ENCODE data around the gene MACROH2A2.
"Not testable (repeated sequence)": the region's sequence is repeated elsewhere in the genome, so short reads cannot be mapped to it uniquely, and the experiment has no call there.

Gene MACROH2A2

DNA sequence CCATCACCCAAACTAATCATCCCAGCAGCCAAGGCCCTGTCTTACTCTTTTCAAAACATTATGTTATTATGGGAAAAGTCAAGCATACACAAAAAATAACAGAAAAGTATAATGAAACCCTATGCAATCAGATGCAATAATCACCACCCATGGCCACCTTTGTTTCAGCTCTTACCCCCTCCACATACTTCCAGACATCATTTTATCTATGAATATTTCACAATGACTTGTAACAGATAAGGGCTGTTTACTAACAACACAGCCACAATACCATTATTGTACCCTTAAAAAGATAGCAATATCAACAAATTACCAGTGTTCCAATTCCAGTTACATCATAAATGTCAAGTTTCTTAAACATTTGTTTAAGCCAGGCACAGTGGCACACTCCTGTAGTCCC lies 44.8 kb downstream of the MACROH2A2 start:
- FAIRE-seq = no peak
- no peak for TF ChIP-seq CTCF (IDR thresholded peaks at IDR 0.05; ENCODE audit: insufficient read depth, missing control alignments)
- no peak for DNase-seq (ENCODE audit: insufficient read length, low spot score)

GRCh38 chr10:70098271-70098670 lies 45.6 kb downstream of the MACROH2A2 start:
- DNase-seq (ENCODE audit: insufficient read length, low spot score) (no peak), FAIRE-seq (no peak)
- no peak for TF ChIP-seq CTCF (IDR thresholded peaks at IDR 0.05; ENCODE audit: insufficient read depth, missing control alignments)

DNA sequence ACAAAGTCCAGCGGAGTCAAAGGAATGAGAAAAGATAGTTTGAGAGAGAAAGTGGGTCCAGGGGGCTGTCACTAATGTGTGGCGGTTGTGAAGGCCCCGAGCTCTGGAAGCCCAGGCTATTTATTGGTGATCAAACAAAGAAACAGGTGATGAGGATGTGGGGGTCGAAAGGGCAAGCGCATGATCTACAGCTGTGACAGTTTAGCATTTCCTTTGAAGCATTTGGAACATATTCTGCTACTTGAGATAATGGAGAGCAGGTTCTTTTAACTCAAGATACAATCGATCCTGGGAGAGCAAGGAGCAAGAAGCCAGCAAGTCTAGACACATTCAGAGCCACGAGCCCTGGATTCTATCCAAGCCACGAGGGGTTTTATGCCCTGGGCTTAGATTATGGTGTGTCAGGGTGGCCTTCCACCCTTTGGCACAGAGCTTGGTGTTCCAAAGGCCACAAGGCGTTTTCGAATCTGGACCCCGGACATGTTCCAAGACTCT lies 48.5 kb downstream of the MACROH2A2 start:
- DNase-seq (ENCODE audit: insufficient read length, low spot score); FAIRE-seq: not testable (repeated sequence)

DNA sequence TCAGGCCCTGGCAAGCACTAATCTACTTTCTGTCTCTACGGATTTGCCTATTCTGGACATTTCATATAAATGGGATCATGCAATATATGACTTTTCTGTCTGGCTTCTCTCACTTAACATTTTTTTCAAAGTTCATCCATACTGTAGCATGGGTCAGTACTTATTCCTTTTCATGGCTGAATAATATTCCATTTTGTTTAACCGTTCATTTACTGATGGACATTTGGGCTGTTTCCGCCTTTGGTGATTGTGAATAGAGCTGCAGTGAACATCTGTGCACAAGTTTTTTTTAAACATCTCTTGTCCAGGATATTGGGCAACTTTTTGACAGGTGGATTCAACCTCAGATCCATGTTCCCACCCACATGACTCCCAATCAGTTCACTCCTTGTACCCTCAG lies 49.0 kb downstream of the MACROH2A2 start:
- FAIRE-seq (no peak), DNase-seq (ENCODE audit: insufficient read length, low spot score) (no peak)
- TF ChIP-seq CTCF (IDR thresholded peaks at IDR 0.05; ENCODE audit: insufficient read depth, missing control alignments) = no peak

DNA sequence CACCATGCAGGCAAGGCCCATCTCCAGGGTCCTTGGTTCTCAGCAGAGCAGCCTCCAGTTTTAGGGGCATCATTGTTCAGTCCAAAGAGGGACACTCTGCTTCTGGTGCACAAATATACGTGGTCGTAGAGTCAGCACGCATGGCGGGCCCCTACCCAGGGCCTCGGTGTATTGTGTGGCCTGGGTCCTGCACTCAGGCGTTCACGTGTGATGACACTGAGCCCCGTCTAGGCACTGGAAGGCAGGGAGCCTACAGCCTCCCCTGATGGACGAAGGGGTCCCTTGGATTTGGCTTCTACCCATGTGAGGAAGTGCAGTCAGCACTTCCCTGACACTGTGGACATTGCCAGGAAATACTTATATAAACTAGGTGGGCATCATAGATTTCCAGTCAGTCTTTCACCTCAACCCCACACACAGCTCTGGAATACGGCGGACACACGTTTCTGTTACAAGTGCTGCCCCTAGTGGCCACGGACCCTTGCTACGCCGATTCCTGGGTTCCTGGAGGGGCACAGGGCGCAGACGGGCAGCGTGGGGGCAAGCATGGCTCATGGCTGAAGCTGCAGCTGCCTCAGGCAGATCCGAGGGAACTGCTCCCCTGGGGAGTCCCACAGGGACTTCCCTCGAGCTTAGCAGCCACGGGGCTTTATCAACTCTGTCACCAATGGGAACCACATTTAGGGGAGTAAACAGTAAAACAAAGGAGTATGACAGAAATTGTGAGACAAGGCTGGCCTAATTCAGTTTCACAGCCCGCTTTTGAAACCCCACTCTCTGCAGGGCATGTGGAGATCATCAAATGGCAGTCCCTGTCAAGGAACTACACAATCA lies 54.5 kb downstream of the MACROH2A2 start:
- FAIRE-seq (no peak), DNase-seq (ENCODE audit: insufficient read length, low spot score) (no peak)
- peak; percentile 50 for TF ChIP-seq CTCF (IDR thresholded peaks at IDR 0.05; ENCODE audit: insufficient read depth, missing control alignments)

DNA sequence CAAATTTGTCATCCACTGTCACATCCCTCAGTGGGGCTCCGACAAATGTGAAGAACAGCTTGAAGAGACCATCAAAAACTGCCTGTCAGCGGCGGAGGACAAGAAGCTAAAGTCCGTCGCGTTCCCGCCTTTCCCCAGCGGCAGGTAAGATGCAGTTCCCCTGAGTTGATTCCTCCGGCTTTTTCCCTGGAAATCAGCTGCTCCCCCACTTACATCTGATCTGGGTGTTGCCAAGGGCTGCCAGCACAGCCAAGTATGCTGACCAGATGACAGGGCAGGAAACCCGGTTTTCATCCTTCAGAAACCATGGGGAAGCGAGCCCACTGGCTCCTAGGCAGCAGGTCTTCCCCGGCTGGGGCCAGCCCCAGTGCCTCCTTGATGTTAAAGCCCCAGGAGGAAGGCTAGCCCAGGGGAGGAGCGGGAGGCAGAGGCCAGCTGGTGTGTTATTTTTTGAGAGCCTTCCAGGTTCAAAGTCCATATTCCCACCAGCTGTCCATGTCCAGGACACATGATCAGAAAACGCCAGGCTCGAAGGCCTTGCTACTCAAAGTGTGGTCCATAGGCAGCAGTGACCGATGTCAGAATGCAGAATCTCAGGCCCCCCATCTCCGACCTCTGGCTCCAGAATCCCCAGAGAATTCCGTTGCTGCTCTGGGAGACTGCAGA lies 56.6 kb downstream of the MACROH2A2 start:
- no peak for DNase-seq (ENCODE audit: insufficient read length, low spot score)
- no peak for FAIRE-seq
- no peak for TF ChIP-seq CTCF (IDR thresholded peaks at IDR 0.05; ENCODE audit: insufficient read depth, missing control alignments)

DNA sequence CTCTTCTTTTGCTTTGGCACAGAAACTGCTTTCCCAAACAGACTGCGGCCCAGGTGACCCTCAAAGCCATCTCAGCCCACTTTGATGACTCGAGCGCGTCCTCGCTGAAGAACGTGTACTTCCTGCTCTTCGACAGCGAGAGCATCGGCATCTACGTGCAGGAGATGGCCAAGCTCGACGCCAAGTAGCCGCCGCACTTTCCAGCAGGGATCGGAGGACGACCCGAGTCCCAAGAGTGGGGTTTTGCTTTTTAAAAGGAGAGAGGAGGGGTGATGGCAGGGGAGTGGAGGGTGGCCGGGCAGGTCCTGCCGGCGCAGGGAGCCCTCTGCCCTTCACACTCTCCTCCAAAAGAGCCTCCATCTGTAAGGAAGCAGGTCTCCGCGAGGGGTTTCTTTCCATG lies 58.9 kb downstream of the MACROH2A2 start:
- TF ChIP-seq CTCF (IDR thresholded peaks at IDR 0.05; ENCODE audit: insufficient read depth, missing control alignments) = no peak
- FAIRE-seq = no peak

More for the DNA sequence above, 58.9 kb downstream of the MACROH2A2 start:
- no peak for DNase-seq (ENCODE audit: insufficient read length, low spot score)

Data from D721Med (cell line).